Measurements from ENCODE around the gene FBXW7. TPM values are rescaled to one million over a fixed set of nuclear protein-coding genes. Genes with fewer than 3 reads are reported as not detected.

Gene FBXW7
- total and polyA plus RNA-seq, 2 donors (not counting 1 experiment from before 2014, with no cell fraction given), result 23.0 to 125 TPM

DNA sequence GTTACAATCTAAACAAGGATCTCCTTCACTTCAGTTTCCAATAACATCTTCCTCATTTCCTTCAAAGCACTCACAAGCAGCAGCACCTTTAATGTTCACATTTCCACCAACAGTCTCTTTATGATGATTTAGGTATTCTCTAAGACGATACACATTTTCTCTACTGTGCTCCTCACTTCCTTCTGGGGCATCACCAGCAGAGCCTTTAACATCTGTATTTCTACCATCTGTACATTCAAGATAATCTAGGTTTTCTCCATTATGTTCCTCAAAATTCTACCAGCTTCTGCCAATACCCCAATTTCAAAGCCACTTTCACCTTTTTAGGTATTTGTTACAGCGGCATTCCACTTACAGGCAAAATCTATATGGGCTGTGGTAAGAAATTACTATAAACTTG is 80.6 kb downstream of the FBXW7 start:
- Histone ChIP-seq H3K36me3 (replicated peaks in 1 of 2; ENCODE audit: control extremely low read depth in 1 of 2, control insufficient read depth in 1 of 2, extremely low read depth in 1 of 2, insufficient read depth in 2 of 2, low read length in 1 of 2) (peaks cover 0 to under 1% of the 10 kb centered on the region in 2 experiments), H3K4me1 (ENCODE audit: control insufficient read depth in 2 of 2, insufficient read depth in 2 of 2, low read length in 2 of 2) (peaks cover 29 to 32% of the 10 kb centered on the region in 2 donors), H3K27me3 (replicated peaks in 1 of 4; ENCODE audit: control extremely low read depth in 1 of 4, control insufficient read depth in 3 of 4, insufficient read depth in 4 of 4, low read length in 3 of 4) (no peaks in the 10 kb centered on the region), H4K20me1 (ENCODE audit: control insufficient read depth, insufficient read depth, low read length, poor library complexity, severe bottlenecking) (peaks cover 4% of the 10 kb centered on the region), H3K4me2 (replicated peaks; ENCODE audit: low read depth, low read length, poor library complexity, severe bottlenecking) (no peak overlapping the region), H3K9me3 (ENCODE audit: control extremely low read depth in 1 of 3, control insufficient read depth in 2 of 3, insufficient read depth in 1 of 3, low read length in 2 of 3) (no peaks in the 10 kb centered on the region), H3K4me3 (ENCODE audit: control extremely low read depth in 1 of 5, extremely low read depth in 1 of 5, insufficient read depth in 1 of 5, low read depth in 2 of 5, low read length in 4 of 5) (no peak overlapping the region), H2AFZ (ENCODE audit: insufficient read depth, low read depth, low read length, poor library complexity, severe bottlenecking) (no peak overlapping the region), H3K27ac (ENCODE audit: low read length in 2 of 2) (no peak overlapping the region), H3K79me2 (ENCODE audit: control insufficient read depth, insufficient read depth, low read length) (peaks cover 74% of the 10 kb centered on the region), H3K9ac (ENCODE audit: low read length) (no peak overlapping the region)
- H3K27me3 Mint-ChIP-seq, result no peaks in the 10 kb centered on the region
- no peaks in the 10 kb centered on the region for H3K9me3 Mint-ChIP-seq (ENCODE audit: insufficient read depth)
- POLR2A ChIA-PET, result no interaction called here
- intact Hi-C loops (cut with micrococcal nuclease), result no loop called here
- H3K27ac Mint-ChIP-seq, result peak overlapping the region; percentile 7
- H3K4me1 Mint-ChIP-seq, result peaks cover 50% of the 10 kb centered on the region
- DNase-seq (no peak), ATAC-seq (ENCODE audit: low read depth) (no peak)
- no peak for TF ChIP-seq EZH2 (IDR thresholded peaks at IDR 0.05; ENCODE audit: borderline replicate concordance, insufficient read depth, low read depth, low read length, poor library complexity, severe bottlenecking)
- TF ChIP-seq, protein P1, sequence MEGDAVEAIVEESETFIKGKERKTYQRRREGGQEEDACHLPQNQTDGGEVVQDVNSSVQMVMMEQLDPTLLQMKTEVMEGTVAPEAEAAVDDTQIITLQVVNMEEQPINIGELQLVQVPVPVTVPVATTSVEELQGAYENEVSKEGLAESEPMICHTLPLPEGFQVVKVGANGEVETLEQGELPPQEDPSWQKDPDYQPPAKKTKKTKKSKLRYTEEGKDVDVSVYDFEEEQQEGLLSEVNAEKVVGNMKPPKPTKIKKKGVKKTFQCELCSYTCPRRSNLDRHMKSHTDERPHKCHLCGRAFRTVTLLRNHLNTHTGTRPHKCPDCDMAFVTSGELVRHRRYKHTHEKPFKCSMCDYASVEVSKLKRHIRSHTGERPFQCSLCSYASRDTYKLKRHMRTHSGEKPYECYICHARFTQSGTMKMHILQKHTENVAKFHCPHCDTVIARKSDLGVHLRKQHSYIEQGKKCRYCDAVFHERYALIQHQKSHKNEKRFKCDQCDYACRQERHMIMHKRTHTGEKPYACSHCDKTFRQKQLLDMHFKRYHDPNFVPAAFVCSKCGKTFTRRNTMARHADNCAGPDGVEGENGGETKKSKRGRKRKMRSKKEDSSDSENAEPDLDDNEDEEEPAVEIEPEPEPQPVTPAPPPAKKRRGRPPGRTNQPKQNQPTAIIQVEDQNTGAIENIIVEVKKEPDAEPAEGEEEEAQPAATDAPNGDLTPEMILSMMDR (IDR thresholded peaks at IDR 0.05), result no peak
- no peak overlapping the region for H3K4me3 Mint-ChIP-seq
- 80% methylated on average over 1 of the region's 2 CpGs for WGBS (ENCODE audit: insufficient coverage)
- CTCF ChIA-PET, result interaction anchor here (1.2 to 4.0 kb wide), 9 partner anchors 31 to 281 kb away, joined by 3 to 24 read pairs (median 7); partner anchors contain the start of gene FBXW7

DNA sequence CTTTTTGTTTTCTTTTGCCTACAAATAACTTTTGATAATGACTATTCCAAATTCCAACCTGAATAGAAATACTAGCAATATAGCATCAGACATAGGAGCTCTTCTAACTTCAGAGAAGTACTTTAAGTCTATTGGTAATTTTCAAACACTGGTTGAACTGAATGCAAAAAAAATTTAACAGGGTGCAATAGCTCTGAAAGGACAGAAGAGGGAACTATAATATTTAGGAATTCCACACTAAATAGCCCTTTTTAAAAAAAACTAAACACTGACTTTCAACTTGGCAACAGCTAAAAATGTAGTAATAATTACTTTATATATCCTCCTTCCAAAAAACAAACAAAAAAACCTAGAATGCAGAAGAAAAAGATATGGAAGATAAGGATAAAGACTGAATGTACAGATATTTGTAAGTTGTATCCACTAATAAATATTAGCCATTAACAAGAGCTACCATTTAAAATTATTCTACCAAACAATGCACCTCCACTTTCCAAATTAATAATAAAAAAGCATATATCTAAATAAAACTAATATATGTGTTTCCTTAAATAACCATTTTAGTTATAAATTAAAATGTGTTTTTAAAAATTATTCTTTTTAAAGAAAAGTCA is 81.4 kb downstream of the FBXW7 start:
- H3K9me3 ChIP-seq (ENCODE audit: control extremely low read depth in 1 of 3, control insufficient read depth in 2 of 3, insufficient read depth in 1 of 3, low read length in 2 of 3), result no peaks in the 10 kb centered on the region
- H3K4me1 ChIP-seq (ENCODE audit: control insufficient read depth in 2 of 2, insufficient read depth in 2 of 2, low read length in 2 of 2), result peaks cover 23 to 27% of the 10 kb centered on the region in 2 donors
- no peaks in the 10 kb centered on the region for H3K27me3 ChIP-seq (replicated peaks in 1 of 4; ENCODE audit: control extremely low read depth in 1 of 4, control insufficient read depth in 3 of 4, insufficient read depth in 4 of 4, low read length in 3 of 4)
- DNase-seq, result peak; percentile 37
- H2AFZ ChIP-seq (ENCODE audit: insufficient read depth, low read depth, low read length, poor library complexity, severe bottlenecking), result no peak overlapping the region
- no peak overlapping the region for H3K4me3 ChIP-seq (ENCODE audit: control extremely low read depth in 1 of 5, extremely low read depth in 1 of 5, insufficient read depth in 1 of 5, low read depth in 2 of 5, low read length in 4 of 5)
- Mint-ChIP-seq H3K4me1 (peaks cover 50% of the 10 kb centered on the region), H3K27ac (no peak overlapping the region), H3K4me3 (no peak overlapping the region), H3K9me3 (ENCODE audit: insufficient read depth) (no peaks in the 10 kb centered on the region), H3K27me3 (no peaks in the 10 kb centered on the region)
- H4K20me1 ChIP-seq (ENCODE audit: control insufficient read depth, insufficient read depth, low read length, poor library complexity, severe bottlenecking), result peaks cover 4% of the 10 kb centered on the region
- no peak for TF ChIP-seq EZH2 (IDR thresholded peaks at IDR 0.05; ENCODE audit: borderline replicate concordance, insufficient read depth, low read depth, low read length, poor library complexity, severe bottlenecking)
- TF ChIP-seq, protein P1 (IDR thresholded peaks at IDR 0.05), result peak; percentile 77
- no peak overlapping the region for H3K27ac ChIP-seq (ENCODE audit: low read length in 2 of 2)
- no peak for ATAC-seq (ENCODE audit: low read depth)
- peaks cover 2 to 3% of the 10 kb centered on the region in 2 experiments for H3K36me3 ChIP-seq (replicated peaks in 1 of 2; ENCODE audit: control extremely low read depth in 1 of 2, control insufficient read depth in 1 of 2, extremely low read depth in 1 of 2, insufficient read depth in 2 of 2, low read length in 1 of 2)
- intact Hi-C loops (cut with micrococcal nuclease), result loop anchor here (1.0 kb wide), 2 partner anchors 186 to 281 kb away; no protein-coding TSS in a partner anchor
- no peak overlapping the region for H3K9ac ChIP-seq (ENCODE audit: low read length)
- CTCF ChIA-PET, result interaction anchor here (0.6 to 4.0 kb wide), 15 partner anchors 32 to 631 kb away, joined by 3 to 24 read pairs (median 4); partner anchors contain the start of gene FBXW7
- H3K4me2 ChIP-seq (replicated peaks; ENCODE audit: low read depth, low read length, poor library complexity, severe bottlenecking), result no peak overlapping the region
- POLR2A ChIA-PET, result no interaction called here
- peaks cover 81% of the 10 kb centered on the region for H3K79me2 ChIP-seq (ENCODE audit: control insufficient read depth, insufficient read depth, low read length)
